Neural progenitor cell (in vitro differentiated cells): ENCODE results near the gene XAB2.

Source experiments
- EZH2 ChIP-seq: fragments of 200-600 bp; sonication (generic); IDR thresholded peaks from 2 replicates; pipeline ENCODE4 v1.6.1; 2017; ENCODE audit warnings: antibody characterized with exemption, mild to moderate bottlenecking, moderate library complexity
- EZH2phosphoT487 ChIP-seq: fragments of 200-600 bp; sonication (generic); IDR thresholded peaks from 2 replicates; pipeline ENCODE4 v1.6.1; 2017; ENCODE audit warnings: antibody characterized with exemption
- TF ChIP-seq, protein P1 (sequence below): fragments of 200-600 bp; sonication (generic); IDR thresholded peaks from 2 replicates; pipeline ENCODE4 v1.5.1; 2017; ENCODE audit warnings: antibody characterized with exemption, mild to moderate bottlenecking

DNA sequence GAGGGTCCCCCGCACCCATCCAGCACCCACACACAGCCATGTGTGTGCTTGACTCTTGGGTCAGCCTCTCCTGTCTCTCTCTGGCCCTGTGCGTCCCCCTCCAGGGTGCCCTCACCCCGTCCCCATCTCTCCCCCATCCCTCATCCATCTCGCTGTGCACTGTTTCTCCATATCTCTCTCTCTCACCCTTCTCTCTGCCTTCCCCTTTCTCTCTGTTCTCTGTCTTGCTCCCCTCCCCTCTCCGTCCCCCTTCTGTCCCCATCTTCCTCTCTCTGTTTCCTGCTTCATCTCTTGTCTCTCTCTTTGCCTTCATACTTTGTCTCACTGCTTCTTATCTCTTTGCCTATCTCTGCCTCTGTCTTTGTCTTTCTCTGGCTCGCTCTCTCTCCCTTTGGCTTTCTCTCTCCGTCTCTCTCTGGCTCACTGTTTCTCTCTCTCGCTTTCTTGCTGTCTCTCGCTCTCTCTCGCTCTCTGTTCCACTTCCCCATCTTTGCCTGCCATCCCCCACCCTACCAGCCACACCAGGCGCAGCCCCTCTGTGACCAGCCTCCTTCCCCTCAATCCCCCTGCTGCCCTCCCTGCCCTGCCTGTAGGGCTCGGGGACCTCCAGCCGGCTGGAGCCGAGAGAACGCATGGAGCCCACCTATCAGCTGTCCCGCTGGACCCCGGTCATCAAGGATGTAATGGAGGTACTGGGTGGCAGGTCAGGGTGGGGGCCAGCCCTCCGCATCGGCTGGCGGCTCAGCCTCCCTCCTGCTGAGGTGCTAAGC lies 16.5 kb upstream of the XAB2 start:
- TF ChIP-seq, protein P1, sequence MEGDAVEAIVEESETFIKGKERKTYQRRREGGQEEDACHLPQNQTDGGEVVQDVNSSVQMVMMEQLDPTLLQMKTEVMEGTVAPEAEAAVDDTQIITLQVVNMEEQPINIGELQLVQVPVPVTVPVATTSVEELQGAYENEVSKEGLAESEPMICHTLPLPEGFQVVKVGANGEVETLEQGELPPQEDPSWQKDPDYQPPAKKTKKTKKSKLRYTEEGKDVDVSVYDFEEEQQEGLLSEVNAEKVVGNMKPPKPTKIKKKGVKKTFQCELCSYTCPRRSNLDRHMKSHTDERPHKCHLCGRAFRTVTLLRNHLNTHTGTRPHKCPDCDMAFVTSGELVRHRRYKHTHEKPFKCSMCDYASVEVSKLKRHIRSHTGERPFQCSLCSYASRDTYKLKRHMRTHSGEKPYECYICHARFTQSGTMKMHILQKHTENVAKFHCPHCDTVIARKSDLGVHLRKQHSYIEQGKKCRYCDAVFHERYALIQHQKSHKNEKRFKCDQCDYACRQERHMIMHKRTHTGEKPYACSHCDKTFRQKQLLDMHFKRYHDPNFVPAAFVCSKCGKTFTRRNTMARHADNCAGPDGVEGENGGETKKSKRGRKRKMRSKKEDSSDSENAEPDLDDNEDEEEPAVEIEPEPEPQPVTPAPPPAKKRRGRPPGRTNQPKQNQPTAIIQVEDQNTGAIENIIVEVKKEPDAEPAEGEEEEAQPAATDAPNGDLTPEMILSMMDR: no peak
- no peak for TF ChIP-seq EZH2phosphoT487
- no peak for TF ChIP-seq EZH2
